Keratinocyte (primary cell): ENCODE data around the gene MED12L. TPM values are rescaled to one million over a fixed set of nuclear protein-coding genes. Genes with fewer than 3 reads are reported as not detected.

Experiments used
- DNase-seq: peaks from one replicate; pipeline ENCODE4 v3.0.0-alpha.2; 2011; ENCODE audit warnings: low read depth, missing footprints, low spot score
- FAIRE-seq: peaks from 2 replicates; lab custom pipeline; 2011; peaks lifted over from hg19 to GRCh38; lab: Jason Lieb, UNC
- H2AFZ ChIP-seq: 2 replicates; pipeline ENCODE4 v1.6.0; 2012; ENCODE audit warnings: low read length, control low read depth, inconsistent platforms; ENCODE audit not compliant: control insufficient read depth
- H3K27ac ChIP-seq: 2 replicates; pipeline ENCODE4 v1.5.1; 2011; ENCODE audit warnings: low read length; ENCODE audit not compliant: control insufficient read depth, insufficient read depth
- H3K27me3 ChIP-seq: 3 replicates; pipeline ENCODE4 v1.6.0; 2011; ENCODE audit warnings: low read length; ENCODE audit not compliant: control insufficient read depth, insufficient read depth; ENCODE audit errors: extremely low read depth
- H3K36me3 ChIP-seq, 2 experiments: 2 replicates in 1 of 2; 3 replicates in 1 of 2; pipeline ENCODE4 v1.5.1; 2011; ENCODE audit warnings: low read length in 2 of 2, mild to moderate bottlenecking in 1 of 2; ENCODE audit not compliant: control insufficient read depth in 2 of 2, insufficient read depth in 2 of 2; ENCODE audit errors: extremely low read depth in 1 of 2
- H3K4me1 ChIP-seq: 3 replicates; pipeline ENCODE4 v1.5.1; 2011; ENCODE audit warnings: low read length; ENCODE audit not compliant: control insufficient read depth, insufficient read depth; ENCODE audit errors: extremely low read depth
- H3K4me2 ChIP-seq: 3 replicates; pipeline ENCODE4 v1.6.0; 2011; ENCODE audit warnings: low read depth, low read length; ENCODE audit not compliant: control insufficient read depth, insufficient read depth; ENCODE audit errors: extremely low read depth
- H3K4me3 ChIP-seq, 3 experiments: fragments of 200-600 bp in 1 of 3; sonication (generic) in 1 of 3; 2 replicates in 2 of 3; 3 replicates in 1 of 3; pipeline ENCODE4 v1.5.1; 2011 to 2016; ENCODE audit warnings: low read length in 3 of 3, mild to moderate bottlenecking in 3 of 3, control low read depth in 2 of 3, inconsistent platforms in 1 of 3, low read depth in 1 of 3, mixed read lengths in 1 of 3, mixed run types in 1 of 3, moderate library complexity in 1 of 3; ENCODE audit not compliant: control insufficient read depth in 2 of 3, insufficient read depth in 2 of 3; ENCODE audit errors: extremely low read depth in 1 of 3
- H3K79me2 ChIP-seq: 2 replicates; pipeline ENCODE4 v1.6.0; 2012; ENCODE audit warnings: low read length; ENCODE audit not compliant: control insufficient read depth, insufficient read depth
- H3K9ac ChIP-seq: 3 replicates; pipeline ENCODE4 v1.6.0; 2011; ENCODE audit warnings: low read length; ENCODE audit not compliant: control insufficient read depth, insufficient read depth; ENCODE audit errors: extremely low read depth
- H3K9me1 ChIP-seq: 3 replicates; pipeline ENCODE4 v1.6.0; 2011; ENCODE audit warnings: low read length; ENCODE audit not compliant: control insufficient read depth, insufficient read depth; ENCODE audit errors: extremely low read depth
- H3K9me3 ChIP-seq: 2 replicates; pipeline ENCODE4 v1.5.1; 2012; ENCODE audit warnings: low read depth, low read length; ENCODE audit not compliant: control insufficient read depth
- H4K20me1 ChIP-seq: 3 replicates; pipeline ENCODE4 v1.6.0; 2011; ENCODE audit warnings: low read length; ENCODE audit not compliant: control insufficient read depth, insufficient read depth; ENCODE audit errors: extremely low read depth
- CTCF ChIP-seq, 3 experiments: IDR thresholded peaks in 1 of 3; conservative IDR thresholded peaks in 1 of 3; optimal IDR thresholded peaks in 1 of 3; 2 replicates in 2 of 3; 3 replicates in 1 of 3; pipeline versions ENCODE3 to v1.5.1; 2011; ENCODE audit warnings: low read length in 3 of 3, mild to moderate bottlenecking in 3 of 3, moderate library complexity in 2 of 3, control low read depth in 1 of 3, inconsistent platforms in 1 of 3; ENCODE audit not compliant: insufficient read depth in 2 of 3; ENCODE audit errors: extremely low read depth in 1 of 3
- EZH2 ChIP-seq: IDR thresholded peaks from one replicate; pipeline ENCODE4 v1.6.1; 2012; ENCODE audit warnings: inconsistent platforms, mild to moderate bottlenecking, low read length, moderate library complexity
- dilution Hi-C: fragments of 300-500 bp; cut with MboI; formaldehyde crosslinking; loops from one replicate; pipeline ENCODE4 v1.7.0; 2020; ENCODE audit warnings: low sequenced_read_pairs; ENCODE audit not compliant: extremely low pct_ligation_motif_present
- polyA plus RNA-seq, 5 experiments: library from polyadenylated mRNA; depleted of rRNA in 3 of 5; stranded (reverse) in 3 of 5; stranded (forward) in 1 of 5; unstranded in 1 of 5; fragments of >200 nt; gene quantifications; 1 replicate in 1 of 5; 2 replicates in 3 of 5; 3 replicates in 1 of 5; pipeline versions ENCODE4 v1.2.1 to v1.2.3, GENCODE V29; 2011 to 2012; ENCODE audit warnings: missing spikeins in 2 of 5, low read depth in 1 of 5, low replicate concordance in 1 of 5

MED12L gene
- polyA plus RNA-seq, 1 donor (not counting 4 experiments of a cell fraction or from before 2014, with no cell fraction given), result 0.04 TPM

DNA sequence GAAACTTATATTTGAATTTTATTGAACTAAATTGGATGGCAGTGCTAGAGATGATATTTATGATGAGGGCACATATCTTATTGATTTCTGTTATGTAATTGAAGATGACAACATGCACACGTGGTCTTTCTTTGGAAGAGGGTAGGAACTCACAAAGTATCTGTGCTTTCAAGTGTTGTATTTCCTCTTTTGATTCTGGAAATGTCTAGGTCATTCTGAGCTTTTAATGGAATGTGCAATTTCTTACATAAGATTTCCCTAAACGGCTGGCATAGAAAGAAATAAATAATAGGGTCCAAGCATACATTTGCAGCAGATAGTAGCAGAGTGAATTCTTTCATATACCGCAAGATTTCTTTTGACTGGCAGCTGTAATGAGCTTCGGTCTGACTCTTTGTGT, 127.7 kb downstream of the MED12L start:
- H3K9ac ChIP-seq, result no peak overlapping the region
- no peak overlapping the region for H2AFZ ChIP-seq
- no peak overlapping the region for H3K27ac ChIP-seq
- no peaks in the 10 kb centered on the region for H3K79me2 ChIP-seq
- no peaks in the 10 kb centered on the region for H4K20me1 ChIP-seq
- no peak overlapping the region for H3K4me2 ChIP-seq
- dilution Hi-C loops, result no loop called here
- H3K9me3 ChIP-seq, result no peaks in the 10 kb centered on the region
- no peak for FAIRE-seq
- no peaks in the 10 kb centered on the region for H3K4me1 ChIP-seq
- no peak overlapping the region for H3K4me3 ChIP-seq
- H3K36me3 ChIP-seq, result no peaks in the 10 kb centered on the region
- no peaks in the 10 kb centered on the region for H3K27me3 ChIP-seq
- no peak for TF ChIP-seq CTCF (optimal IDR thresholded peaks at IDR 0.05 in 1 of 3, IDR thresholded peaks at IDR 0.05 in 1 of 3, conservative IDR thresholded peaks at IDR 0.05 in 1 of 3; ENCODE audit: extremely low read depth in 1 of 3, insufficient read depth in 2 of 3, low read length in 3 of 3)
- TF ChIP-seq EZH2, result no peak
- no peak for DNase-seq
- H3K9me1 ChIP-seq, result no peaks in the 10 kb centered on the region

DNA sequence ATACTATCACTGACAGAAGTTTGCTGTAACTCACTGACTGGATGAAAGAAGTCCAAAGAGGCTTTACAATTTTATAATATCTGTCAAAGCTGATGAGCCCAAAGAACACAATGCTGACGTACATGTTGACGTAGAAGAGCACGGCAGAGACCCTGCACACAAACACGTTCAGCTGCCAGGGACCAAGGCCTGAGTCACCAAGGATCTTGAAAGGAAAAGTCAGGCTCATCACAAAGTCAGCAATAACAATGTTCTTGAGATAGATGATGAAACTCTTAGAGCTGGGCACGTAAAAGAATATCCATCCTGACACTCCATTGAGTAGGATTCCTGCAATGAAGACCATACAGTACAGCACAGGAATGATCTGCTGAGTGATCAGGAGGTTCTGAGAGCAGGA, 128.4 kb downstream of the MED12L start:
- H3K4me2 ChIP-seq, result no peak overlapping the region
- TF ChIP-seq EZH2, result no peak
- no peak for TF ChIP-seq CTCF (optimal IDR thresholded peaks at IDR 0.05 in 1 of 3, IDR thresholded peaks at IDR 0.05 in 1 of 3, conservative IDR thresholded peaks at IDR 0.05 in 1 of 3; ENCODE audit: extremely low read depth in 1 of 3, insufficient read depth in 2 of 3, low read length in 3 of 3)
- H3K9me1 ChIP-seq, result no peaks in the 10 kb centered on the region
- no peaks in the 10 kb centered on the region for H3K79me2 ChIP-seq
- H3K9me3 ChIP-seq, result no peaks in the 10 kb centered on the region
- H2AFZ ChIP-seq, result no peak overlapping the region
- no peak overlapping the region for H3K4me3 ChIP-seq
- dilution Hi-C loops, result no loop called here
- H4K20me1 ChIP-seq, result no peaks in the 10 kb centered on the region
- no peak overlapping the region for H3K9ac ChIP-seq
- no peak for DNase-seq
- H3K4me1 ChIP-seq, result peaks cover 3% of the 10 kb centered on the region
- no peaks in the 10 kb centered on the region for H3K36me3 ChIP-seq
- FAIRE-seq, result no peak
- no peak overlapping the region for H3K27ac ChIP-seq
- no peaks in the 10 kb centered on the region for H3K27me3 ChIP-seq
